Measurements from ENCODE around the gene SNED1.

The SNED1 gene

DNA sequence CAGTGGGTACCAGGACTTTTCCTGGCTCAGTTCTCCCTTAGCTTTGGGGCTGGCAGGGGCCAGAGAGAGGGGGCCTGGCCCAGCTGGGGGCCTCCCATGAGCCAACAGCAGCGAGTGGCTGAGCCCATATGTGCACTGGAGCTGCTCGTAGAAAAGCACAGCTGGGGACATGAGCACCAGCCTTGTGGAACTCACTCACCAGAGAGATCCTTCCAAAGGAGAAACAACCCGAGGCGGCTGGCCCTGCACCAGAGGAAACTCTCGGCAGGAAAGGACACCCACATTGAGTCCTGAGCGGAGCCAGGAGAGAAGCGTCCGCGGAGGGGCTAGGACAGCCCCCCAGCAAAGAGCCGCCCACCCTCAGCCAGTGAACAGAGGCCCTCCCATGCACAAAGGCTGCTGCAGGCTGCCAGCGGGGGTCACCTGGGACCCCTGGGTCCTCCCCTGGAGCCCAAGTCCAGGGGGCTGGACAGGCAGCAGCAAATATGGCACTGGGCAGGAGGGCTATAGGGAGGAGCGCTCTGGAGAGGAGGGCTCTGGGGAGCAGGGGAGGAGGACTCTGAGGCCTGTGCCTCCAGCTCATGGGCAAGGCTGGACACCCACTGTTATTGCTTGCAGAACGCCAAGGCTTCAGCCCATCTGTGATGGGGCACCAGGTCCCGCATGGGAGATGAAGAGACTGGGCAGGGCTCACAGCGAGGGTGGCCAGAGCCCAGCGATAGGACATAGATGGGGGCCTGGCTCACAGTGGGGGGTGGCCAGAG, 42.1 kb upstream of the SNED1 start:
- Histone ChIP-seq H3K4me3 (replicated peaks; ENCODE audit: low read depth, low read length) (no peak overlapping the region), H3K36me3 (ENCODE audit: control insufficient read depth, insufficient read depth, low read length) (no peaks in the 10 kb centered on the region), H3K27me3 (replicated peaks; ENCODE audit: control insufficient read depth, insufficient read depth, low read length) (no peaks in the 10 kb centered on the region)
- DNase-seq (ENCODE audit: extremely low read depth, insufficient read length), result no peak
- TF ChIP-seq, protein P1, sequence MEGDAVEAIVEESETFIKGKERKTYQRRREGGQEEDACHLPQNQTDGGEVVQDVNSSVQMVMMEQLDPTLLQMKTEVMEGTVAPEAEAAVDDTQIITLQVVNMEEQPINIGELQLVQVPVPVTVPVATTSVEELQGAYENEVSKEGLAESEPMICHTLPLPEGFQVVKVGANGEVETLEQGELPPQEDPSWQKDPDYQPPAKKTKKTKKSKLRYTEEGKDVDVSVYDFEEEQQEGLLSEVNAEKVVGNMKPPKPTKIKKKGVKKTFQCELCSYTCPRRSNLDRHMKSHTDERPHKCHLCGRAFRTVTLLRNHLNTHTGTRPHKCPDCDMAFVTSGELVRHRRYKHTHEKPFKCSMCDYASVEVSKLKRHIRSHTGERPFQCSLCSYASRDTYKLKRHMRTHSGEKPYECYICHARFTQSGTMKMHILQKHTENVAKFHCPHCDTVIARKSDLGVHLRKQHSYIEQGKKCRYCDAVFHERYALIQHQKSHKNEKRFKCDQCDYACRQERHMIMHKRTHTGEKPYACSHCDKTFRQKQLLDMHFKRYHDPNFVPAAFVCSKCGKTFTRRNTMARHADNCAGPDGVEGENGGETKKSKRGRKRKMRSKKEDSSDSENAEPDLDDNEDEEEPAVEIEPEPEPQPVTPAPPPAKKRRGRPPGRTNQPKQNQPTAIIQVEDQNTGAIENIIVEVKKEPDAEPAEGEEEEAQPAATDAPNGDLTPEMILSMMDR (IDR thresholded peaks at IDR 0.05; ENCODE audit: insufficient read depth, low read length, poor library complexity, severe bottlenecking), result no peak

DNA sequence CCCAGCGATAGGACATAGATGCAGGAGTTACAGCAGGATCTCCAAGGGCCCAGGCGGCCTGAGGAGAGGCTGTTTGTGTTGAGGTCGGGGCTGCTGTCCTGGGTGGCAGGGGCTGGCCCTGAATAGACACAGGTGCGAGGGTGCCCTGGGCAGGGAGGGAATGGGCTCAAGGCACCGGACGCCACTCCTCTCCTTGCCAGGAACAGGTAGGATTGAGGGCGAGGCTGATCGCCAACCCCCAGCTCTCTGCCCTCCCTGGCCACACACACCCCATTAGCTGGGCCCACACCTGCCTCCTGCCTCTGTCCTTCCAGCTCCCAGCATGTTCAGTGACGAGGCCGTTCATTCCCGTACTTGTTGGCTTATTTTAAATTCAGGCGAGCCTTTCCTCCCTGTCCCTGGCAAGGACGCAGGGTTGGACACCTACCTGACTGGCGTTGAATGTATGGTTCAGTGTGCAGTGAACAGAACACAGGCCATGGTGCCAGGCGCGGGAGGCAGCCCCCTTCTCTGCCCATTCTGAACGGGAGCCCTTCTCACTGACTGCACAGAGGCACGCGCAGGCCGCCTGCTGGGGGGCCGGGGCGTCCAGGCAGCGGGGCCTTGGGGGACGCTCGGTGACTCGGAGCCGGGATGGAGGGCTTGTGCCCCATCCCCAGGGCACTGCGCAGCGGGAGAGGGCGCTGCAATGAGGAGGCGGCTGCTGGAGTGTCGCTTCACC, 41.3 kb upstream of the SNED1 start:
- DNase-seq (ENCODE audit: extremely low read depth, insufficient read length), result no peak
- TF ChIP-seq, protein P1 (IDR thresholded peaks at IDR 0.05; ENCODE audit: insufficient read depth, low read length, poor library complexity, severe bottlenecking), result no peak
- no peaks in the 10 kb centered on the region for H3K36me3 ChIP-seq (ENCODE audit: control insufficient read depth, insufficient read depth, low read length)
- H3K27me3 ChIP-seq (replicated peaks; ENCODE audit: control insufficient read depth, insufficient read depth, low read length), result no peaks in the 10 kb centered on the region
- no peak overlapping the region for H3K4me3 ChIP-seq (replicated peaks; ENCODE audit: low read depth, low read length)

DNA sequence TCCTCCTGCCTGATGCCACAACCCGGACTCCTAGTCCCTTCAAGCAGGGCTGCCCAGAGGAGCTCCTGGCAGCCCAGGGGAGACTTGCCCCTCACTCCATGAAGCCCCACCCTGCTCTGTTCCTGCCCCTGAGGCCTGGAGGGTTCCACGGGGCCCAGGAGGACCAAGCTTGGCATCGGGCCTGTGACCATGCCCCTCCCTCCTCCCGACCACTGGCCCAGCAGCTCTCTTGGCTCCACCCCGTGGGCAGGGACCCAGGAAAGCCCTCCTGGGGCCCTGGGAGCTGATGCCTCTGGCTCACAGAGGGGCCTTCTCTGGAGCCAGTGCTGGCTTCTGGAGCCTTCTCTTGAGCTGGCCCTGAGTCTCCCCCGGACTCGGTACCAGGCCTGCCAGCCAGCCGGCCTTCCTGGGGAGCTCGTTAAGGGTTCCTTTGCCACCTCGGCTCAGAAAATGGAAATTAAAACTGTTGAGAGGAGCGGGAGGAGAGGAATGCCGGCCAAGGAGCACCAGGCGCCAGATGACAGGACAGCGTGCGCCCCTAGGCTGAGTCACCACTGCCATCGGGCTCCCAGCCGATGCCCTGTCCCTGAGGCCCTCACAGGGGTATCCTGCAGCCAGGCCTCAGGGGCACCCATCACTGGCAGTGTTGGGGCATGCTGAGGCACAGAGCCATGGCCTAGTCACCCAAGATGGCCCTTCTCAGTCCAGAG, 40.6 kb upstream of the SNED1 start:
- Histone ChIP-seq H3K36me3 (ENCODE audit: control insufficient read depth, insufficient read depth, low read length) (no peaks in the 10 kb centered on the region), H3K27me3 (replicated peaks; ENCODE audit: control insufficient read depth, insufficient read depth, low read length) (no peaks in the 10 kb centered on the region), H3K4me3 (replicated peaks; ENCODE audit: low read depth, low read length) (no peak overlapping the region)
- TF ChIP-seq, protein P1 (IDR thresholded peaks at IDR 0.05; ENCODE audit: insufficient read depth, low read length, poor library complexity, severe bottlenecking), result no peak
- DNase-seq (ENCODE audit: extremely low read depth, insufficient read length), result no peak

DNA sequence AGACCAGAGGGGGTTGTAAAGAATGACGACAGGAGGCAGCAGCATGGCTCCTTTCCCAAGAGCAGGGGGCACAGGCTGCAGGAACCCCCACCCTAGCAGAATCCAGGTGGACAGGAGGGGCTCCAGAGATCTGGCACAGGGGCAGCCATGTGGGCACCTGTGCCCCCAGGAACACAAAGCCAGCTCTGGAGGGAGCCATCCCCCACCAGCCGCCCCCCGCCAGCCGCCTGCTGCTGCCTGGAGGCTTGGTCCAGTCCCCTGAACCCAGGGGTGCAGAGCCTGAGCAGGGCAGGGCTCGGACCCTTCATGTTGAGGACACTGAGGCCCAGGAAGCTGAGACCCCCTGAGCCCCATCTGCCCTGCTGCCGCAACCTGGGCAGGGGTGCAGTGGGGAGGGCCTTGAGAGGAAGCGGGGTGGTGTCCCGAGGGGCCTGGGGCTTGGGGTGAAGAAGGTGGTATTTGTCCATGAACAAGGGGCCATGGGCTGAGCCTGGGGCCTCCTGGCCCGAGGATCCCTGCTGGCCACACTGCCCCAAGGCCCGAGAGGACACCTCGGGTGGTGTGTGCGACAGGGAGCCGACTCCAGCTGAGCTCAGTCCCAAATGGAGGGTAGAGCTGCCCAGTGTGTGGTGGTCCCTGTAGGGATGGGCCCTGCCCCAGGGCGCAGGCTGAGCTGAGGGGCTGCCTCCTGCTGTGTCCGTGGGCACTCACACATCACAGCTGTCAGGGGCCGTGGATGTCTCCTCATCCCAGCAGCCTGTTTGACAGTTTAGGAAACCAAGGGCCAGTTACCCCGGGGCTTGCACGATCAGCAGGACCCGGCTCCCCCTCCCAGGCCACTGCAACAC, 39.8 kb upstream of the SNED1 start:
- TF ChIP-seq, protein P1 (IDR thresholded peaks at IDR 0.05; ENCODE audit: insufficient read depth, low read length, poor library complexity, severe bottlenecking), result no peak

DNA sequence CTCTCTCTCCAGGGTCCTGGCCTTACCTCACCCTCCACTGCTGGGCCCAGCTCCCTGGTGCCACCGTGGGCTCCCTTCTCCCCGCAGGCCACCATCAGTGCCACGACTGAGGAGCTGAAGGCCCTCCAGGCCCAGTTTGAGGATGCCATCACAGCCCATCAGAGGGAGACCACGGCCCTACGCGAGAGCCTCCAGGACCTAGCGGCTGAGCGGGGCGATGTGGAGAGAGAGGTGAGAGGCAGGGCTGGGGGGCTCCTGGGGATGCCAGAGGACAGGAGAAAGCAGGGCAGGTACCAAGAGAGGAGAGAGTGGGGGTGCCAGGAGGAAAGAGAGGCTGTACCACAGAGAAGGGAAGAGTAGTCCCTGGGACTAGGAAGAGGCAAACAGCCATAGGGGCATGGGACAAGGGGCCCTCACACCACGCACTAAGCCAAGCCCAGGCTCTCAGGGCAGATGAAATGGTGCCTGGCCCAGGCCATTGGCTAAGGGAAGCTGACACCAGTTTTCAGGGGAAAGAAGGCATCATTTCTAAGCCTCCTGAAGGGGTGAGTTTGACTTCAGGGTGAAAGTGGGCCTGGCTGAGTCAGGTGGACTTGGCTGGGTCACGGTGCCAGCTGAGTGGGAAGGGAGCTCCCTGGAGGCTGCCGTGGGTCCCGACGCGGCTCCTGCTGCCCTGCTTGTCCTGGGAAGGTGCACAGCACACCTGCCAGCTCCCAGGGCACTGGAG, 39.0 kb upstream of the SNED1 start:
- DNase-seq (ENCODE audit: extremely low read depth, insufficient read length), result no peak
- Histone ChIP-seq H3K36me3 (ENCODE audit: control insufficient read depth, insufficient read depth, low read length) (no peaks in the 10 kb centered on the region), H3K4me3 (replicated peaks; ENCODE audit: low read depth, low read length) (no peak overlapping the region), H3K27me3 (replicated peaks; ENCODE audit: control insufficient read depth, insufficient read depth, low read length) (no peaks in the 10 kb centered on the region)
- TF ChIP-seq, protein P1 (IDR thresholded peaks at IDR 0.05; ENCODE audit: insufficient read depth, low read length, poor library complexity, severe bottlenecking), result no peak

More for the DNA sequence above, 39.8 kb upstream of the SNED1 start:
- Histone ChIP-seq H3K36me3 (ENCODE audit: control insufficient read depth, insufficient read depth, low read length) (no peaks in the 10 kb centered on the region), H3K27me3 (replicated peaks; ENCODE audit: control insufficient read depth, insufficient read depth, low read length) (no peaks in the 10 kb centered on the region), H3K4me3 (replicated peaks; ENCODE audit: low read depth, low read length) (no peak overlapping the region)
- DNase-seq (ENCODE audit: extremely low read depth, insufficient read length), result no peak

All from GM06990 (cell line).